ENCODE measurements around the gene NUCKS1.

GRCh38 chr1:205670611-205671430, 79.2 kb downstream of the NUCKS1 start:
- no peak for TF ChIP-seq CTCF (IDR thresholded peaks at IDR 0.05)
- no peak for TF ChIP-seq POLR2AphosphoS5 (IDR thresholded peaks at IDR 0.05; ENCODE audit: low read depth, low read length)
- TF ChIP-seq REST (IDR thresholded peaks at IDR 0.05; ENCODE audit: insufficient read depth in 1 of 2, low read depth in 2 of 2, low read length in 1 of 2) = no peak
- TF ChIP-seq SIN3A (IDR thresholded peaks at IDR 0.05; ENCODE audit: borderline replicate concordance, insufficient read depth, low read depth, low read length) = no peak
- TF ChIP-seq TCF7L2 (IDR thresholded peaks at IDR 0.05; ENCODE audit: low read depth, low read length) = no peak
